HG03469 (cell line): ENCODE data around the gene AXDND1.

Experiments
- ATAC-seq: cut with Tn5 transposase; IDR thresholded peaks from one replicate; pipeline ENCODE4 v1.9.1; 2021; ENCODE audit warnings: mild to moderate bottlenecking, moderate library complexity, moderate number of reproducible peaks; ENCODE audit not compliant: unreplicated experiment

The AXDND1 gene

DNA sequence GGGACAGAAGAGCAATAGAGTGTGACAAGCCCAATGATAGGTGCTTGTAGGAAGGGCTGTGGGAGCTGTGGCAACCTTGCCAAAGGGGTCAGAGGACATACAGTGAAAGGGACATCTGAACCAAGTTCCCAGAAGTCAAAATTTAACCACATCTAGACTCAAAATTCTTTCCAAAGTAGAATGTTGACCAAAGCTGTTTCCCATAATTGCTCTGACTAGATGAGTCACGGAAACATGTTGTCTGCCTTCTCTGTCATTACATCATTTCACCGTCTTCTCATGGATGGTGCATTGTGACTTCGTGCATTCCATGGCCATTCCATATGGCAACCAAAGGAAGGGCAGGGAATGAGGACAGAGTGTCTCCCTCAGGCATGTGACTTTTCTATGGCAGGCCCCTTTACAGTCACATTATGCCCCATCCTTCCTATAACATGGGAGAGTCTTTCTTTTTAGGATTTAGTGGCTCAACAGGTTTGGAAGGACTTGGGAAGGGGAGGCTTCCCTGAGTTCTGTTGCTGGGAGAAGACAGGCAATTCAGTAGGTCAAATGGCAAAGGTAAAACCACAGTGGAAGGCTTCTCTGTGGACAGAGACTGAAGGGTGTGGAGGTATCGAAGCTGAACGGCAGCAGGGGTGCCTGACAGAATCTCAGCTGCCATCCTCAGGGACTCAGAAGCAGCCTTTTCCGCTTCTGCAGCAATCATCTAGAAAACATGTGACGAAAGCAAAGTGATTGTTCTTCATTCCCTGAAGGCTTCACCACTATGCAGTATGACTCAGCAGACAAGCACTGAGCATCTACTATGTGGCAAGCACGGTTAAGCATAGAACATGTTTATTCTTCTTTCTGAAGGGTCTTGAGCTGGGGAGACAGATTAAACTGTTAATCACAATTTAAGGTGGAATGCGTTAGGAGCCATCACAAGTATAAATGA is 185.2 kb downstream of the AXDND1 start:
- ATAC-seq = peak; percentile 92

DNA sequence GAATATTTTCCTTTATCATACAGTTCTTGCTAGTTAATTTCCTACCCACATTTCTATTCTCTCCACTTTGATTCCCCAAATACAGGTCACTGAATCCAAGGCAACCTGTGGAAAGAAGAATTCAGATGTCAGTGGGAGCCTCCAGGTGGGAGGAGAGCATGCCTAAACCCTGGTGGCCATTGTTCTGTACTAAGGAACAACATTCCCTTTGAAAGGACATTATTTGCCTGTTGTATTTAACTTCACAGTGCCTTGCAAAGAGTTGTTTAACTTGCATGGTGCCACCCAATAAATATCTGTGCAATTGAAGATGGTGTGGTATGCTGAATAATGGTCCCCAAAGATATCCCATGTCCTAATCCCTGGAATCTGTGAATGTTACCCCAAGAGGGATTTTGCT is 188.7 kb downstream of the AXDND1 start:
- no peak for ATAC-seq

DNA sequence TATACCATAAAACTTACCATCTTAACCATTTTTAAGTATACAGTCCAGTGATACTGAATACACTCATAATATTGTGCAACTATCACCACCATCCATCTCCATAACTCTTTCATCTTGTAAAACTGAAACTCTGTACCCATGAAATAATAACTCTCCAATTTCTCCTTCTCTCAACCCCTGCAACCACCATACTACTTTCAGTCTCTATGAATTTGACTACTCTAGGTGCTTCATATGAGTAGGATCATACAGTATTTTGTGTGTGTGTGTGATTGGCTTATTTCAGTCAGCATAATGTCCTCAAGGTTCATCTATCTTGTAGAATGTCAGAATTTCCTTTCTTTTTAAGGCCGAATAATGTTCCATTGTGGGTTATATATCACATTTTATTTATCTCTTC is 192.3 kb downstream of the AXDND1 start:
- ATAC-seq = no peak

DNA sequence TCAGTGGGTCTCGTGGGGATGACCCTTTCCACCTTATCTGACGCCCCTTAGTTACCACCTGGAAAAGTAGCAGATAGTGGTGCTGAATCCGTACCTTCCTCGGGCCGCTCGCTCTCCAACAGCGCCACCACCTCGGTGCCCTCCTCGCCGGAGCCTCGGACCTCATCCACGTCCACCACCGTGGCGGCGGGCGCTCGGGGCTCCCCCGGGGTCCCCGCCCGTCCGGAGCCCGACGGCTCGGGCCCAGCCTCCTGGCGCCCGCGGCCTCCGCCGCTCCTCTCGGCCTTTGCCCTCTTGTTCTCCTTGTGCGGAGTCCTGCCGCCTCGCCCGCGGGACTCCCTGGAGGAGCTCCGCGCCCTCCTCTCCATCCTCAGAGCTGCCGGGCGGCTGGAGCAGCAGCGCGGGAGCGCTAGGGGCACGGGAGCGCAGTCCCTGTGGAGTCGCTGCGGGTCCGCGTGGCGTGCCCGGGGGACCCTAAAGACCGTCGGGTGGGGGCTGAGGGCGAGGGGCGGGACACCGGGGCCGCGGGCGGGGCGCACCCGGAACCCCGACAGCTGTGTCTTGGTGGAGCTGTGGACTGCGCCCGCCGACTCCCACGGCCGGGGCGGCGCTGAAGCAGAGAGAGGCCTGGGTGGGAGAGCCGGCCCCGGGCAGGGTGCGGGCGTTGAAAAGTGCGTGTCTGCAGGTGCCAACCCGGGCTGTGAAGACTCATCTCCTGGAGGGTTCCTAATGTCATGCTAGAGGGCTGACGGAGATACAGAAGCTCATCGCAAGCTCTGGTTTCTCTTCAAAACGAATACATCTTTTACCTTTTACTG is 209.9 kb downstream of the AXDND1 start, which contains the start of gene NPHS2:
NPHS2 (minus strand) TSS at position 452 of the 818 bp plus-strand sequence; CDS start at position 368, 84 bp downstream.
- ATAC-seq = no peak

DNA sequence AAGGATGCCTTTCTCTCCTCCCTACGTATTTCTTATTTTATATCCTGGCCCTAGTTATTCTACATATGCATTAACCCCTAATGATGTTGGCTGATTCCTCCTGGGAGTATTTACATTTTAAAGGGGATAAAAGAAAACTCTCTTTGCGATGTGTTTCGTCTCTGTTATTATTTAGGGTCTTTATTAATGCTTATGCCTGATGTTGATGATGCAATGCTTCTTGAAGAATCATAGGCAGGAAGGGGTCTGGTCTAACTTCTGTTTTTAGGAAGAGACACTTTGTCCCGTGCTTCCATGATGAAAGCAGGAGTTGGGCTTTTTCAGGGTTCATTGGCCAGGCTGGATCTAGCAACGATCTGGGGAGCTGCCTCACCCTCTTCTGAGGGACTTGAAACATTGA is 210.7 kb downstream of the AXDND1 start:
- ATAC-seq = no peak

DNA sequence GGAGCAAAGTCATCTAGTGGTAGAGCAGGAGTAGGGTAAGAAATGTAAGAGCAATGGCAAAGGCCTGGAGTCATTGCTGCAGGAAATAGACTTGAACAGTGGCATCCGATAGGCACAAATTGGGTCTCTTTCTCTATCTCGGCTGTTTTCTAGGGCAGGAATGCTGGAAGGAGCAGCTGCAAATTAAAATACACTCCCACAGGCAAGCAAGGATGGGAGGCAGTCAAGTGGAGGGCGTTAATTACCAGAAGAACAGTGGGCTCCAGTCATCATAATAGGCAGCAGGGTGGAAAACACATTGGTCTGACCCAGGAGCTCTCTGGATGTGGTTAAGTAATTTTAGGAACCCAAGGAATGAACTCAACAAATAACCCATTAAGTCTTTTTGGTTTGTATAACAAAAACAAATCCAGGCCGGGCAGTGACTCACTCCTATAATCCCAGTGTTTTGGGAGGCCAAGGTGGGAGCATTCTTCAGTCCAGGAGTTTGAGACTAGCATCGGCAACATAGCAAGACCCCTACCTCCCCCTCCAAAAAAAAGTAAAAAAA is 218.1 kb downstream of the AXDND1 start:
- no peak for ATAC-seq

DNA sequence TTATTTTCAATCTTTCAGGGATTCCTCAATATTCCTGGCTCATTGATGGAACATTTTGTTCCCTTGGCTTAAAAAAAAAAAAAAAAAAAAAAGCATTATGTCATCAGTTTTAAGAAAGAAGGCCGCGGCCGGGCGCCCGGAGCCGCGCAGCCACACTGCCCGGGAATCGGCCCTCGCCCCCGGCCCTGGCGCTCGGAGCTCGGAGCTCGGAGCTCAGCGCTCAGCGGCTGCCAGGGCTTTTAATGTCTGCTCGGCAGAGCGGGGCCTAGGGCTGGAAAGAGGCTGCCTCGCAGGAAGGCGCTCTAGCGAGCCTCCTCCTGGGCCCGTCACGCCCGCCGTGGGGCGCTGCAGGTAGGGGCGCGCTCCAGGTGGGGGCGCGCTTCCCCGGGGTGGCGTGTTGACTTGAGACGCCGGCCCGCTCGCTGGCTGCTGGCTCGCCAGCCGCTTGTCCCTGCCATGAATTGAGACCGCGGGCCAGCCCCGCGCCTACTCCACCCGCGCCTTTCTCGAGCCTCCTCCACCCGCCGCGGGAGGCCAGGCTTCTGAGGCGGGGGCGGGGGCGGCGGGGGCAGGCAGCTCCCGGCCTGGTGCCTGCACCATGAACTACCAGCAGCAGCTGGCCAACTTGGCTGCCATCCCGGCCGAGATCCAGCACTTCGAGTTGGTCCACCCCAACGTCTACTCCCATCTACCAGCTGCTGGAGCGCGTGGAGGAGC is 220.5 kb downstream of the AXDND1 start:
- ATAC-seq = no peak

DNA sequence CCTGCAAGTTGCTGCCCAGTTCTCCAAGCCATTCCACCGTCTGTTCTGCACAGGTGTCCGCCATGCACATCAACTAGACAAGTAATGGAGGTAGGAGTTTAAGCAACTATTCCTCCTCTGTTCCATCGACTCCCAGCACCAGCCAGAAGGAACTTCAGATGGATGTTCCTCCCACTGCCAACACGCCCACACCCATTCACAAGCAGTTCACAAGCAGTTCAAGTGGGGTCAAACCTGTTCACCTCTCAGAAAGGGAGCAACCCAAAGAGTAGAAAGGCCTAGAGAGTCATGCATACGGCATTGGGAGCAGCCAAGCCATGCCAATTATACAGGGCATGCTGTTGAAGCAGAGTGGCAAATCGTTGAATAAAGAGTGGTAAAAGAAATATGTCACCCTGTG is 221.6 kb downstream of the AXDND1 start:
- ATAC-seq = no peak

DNA sequence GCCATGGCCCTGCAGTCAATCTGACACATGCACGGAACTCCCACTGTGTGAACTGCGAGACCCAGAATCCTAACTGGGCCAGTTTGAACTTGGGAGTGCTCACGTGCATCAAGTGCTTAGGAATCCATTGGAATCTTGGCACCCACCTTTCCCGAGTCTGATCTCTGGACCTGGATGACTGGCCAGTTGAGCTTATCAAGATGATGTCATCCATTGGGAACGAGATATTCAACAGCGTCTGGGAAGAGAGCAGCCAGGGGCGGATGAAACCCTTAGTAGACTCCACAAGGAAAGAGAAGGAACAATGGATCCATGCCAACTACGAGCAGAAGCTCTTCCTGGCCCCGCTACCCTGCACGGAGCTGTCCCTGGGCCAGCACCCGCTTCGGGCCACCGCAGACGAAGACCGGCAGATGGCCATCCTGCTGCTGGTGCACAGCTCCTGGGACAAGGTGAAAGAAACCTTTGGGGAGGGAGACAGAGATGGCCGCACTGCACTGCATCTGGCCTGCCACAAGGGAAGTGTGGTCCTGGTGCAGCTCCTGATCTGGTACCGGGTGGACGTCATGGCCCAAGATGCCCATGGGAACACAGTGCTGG is 222.8 kb downstream of the AXDND1 start:
- no peak for ATAC-seq

DNA sequence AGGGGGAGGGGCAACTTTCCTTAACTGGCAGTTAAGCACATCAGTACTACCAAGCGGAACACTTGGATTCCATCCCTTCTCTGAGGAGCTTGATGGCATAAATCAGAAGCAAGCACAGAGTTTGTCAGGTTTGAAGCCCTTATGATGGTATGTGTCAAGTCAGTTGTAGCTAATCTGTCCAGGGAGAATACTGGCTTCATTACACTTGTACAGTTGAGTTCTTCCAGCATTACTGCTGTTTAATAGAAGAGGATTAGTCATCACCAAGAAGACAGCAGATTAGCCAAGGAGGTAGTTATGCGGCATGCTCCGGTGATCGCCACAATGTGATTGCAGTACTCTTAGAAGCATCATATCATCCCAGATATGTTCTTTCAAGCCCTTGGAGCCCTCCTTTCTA is 223.7 kb downstream of the AXDND1 start:
- no peak for ATAC-seq

DNA sequence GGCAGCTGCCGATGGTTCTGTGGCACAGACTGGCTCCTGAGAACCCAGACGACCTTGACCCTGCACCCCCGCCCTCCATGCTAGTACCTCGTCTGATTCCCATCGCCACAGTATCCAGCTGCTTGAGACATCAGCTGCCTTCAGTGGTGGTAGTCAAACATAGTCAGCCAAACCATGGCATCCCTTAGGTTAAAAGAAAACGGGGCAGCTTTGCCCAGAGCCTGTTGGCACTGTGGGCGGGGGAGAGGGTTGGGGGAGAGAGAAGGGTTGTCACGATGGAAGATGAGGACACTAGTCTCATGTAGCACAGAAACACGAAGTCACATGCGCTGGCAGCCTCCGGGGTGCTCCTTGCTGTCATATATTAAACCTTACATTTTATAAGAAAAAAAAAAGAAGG is 224.9 kb downstream of the AXDND1 start:
- ATAC-seq = no peak

DNA sequence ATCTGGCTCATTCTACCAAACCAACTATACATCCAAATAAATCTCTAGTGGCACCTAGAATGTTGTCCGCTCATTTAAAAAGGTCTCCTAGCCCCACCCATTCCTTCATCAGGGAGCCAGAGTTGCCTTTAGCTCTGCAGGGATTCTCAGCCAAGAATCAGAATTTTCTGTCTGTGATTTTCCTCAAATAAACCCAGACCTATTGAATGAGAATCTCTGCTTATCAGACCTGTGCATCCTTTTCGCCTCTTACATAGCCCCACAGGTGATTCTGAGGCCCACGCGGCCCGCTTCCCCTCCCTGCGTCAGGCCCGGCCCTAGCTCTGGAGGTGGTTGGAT is 225.5 kb downstream of the AXDND1 start:
- no peak for ATAC-seq

DNA sequence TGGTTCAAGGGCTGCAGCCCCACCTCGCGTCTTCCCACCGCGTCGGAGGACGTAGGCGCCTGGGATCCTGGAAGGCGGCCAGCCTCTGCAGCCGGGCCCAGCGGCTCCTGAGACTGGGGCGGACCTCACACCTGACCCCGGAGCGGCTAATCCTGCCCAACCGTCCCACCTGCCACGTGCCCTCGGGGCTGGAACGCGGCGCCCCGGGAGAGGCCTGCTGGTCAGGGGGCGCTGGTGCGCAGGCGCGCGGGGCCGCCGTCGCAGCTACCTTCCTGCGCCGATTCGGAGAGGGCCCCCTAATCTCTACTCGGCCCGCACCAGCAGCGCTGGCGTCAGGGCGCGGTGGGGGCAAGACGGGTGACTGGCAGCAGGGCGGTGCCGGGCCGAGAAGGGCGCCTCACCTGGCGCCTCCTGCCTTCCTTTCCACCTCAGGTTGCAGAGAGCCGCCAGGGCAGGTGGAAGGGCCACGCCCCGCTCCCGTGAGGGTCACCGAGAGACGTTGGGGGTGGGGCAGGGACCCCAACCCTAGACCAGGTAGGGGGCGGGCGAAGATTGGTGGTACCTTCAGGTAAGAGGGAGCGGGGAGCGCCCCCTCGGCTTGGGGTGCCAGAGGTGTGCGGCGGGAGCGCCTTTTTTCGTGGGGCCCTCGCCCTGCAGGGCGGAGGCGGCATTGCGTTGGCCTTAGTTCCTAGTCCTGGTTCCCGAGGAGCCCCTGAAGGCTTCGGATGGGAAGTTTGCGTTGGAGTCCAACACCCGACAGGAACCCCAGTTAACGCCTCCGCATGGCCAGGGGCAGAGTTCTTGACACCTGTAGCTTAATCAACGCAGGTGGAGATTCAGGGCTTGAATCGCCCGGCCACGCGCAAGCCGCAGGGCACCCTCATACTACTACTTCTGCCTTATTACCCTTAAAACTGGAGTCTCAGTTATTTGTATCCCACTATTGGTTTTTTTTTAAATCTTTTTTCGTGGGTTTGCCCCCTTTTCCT is 226.1 kb downstream of the AXDND1 start, which contains the start of gene TDRD5:
TDRD5 (plus strand) TSS at position 241 of the 989 bp plus-strand sequence. CDS start 784 bp downstream, outside the sequence.
- ATAC-seq = no peak

DNA sequence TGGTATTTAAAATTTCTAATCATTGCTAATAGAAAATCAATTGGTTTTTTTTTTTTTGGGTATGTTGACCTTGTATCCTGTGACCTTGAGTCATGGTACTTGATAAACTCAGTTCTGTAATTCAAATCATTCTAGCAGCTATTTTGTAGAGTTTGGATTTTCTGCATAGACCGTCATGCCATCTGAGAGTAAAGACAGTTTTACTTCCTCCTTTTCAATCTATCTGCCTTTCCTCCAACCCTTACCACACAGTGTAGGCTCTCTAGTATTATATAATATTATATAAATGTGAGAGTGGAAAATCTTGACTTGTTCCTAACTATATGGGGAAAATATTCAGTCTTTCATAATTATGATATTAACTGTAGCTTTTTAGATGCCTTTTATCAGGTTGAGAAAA is 232.9 kb downstream of the AXDND1 start:
- no peak for ATAC-seq

DNA sequence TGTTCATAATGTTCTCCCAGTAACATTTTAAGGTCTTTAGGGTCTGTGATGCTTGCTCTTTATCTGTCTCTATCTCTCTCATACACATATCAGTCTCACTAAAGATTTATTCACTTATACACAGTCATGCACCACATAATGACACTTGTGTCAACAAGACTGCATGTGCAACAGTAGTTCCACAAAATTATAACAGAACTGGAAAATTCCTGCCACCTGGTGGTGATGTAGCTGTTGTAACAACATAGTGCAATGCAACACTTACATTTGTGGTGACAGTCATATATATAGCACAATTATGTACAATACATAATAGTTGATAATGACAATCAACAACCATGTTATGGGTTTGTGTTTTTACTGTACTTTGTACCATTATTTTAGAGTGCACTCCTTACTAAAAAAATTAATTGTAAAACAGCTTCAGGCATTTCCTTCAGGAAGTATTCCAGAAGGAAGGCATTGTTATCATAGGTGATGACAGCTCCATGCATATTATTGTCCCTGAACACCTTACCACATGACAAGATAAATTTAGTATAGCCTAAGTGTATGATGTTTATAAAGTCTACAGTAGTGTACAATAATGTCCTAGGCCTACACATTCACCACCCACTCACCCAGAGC is 234.0 kb downstream of the AXDND1 start:
- ATAC-seq = no peak

DNA sequence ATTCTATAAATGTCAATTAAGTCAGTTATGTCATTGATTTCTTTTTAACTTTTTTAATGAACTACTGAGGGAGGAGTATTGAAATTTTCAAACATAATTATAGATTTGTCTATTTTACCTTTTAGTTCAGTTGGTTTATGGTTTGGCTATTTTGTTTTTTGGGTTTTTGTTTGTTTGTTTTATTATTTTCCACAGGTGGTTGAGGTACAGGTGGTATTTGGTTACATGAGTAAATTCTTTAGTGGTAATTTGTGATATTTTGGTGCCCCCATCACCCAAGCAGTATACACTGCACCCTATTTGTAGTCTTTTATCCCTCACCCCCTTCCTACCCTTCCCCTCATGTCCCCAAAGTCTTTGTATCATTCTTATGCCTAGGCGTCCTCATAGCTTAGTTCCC is 235.3 kb downstream of the AXDND1 start:
- no peak for ATAC-seq
